Lung microvascular endothelial cell (primary cell): ENCODE data around the gene PTPRD. TPM values are rescaled to one million over a fixed set of nuclear protein-coding genes. Genes with fewer than 3 reads are reported as not detected.
A peak's percentile ranks its signal among the peaks of the same experiment; 100 is the strongest.

ENCODE experiments used
- DNase-seq, 2 donors: peaks; one replicate each; pipeline versions ENCODE4 v3.0.0 to v3.0.0-alpha.2; 2010; ENCODE audit warnings: low read depth in 2 of 2
- total RNA-seq: library from RNA; depleted of rRNA; stranded (reverse); fragments of >200 nt; gene quantifications from 2 replicates; pipeline ENCODE4 v1.2.1, GENCODE V29; 2014

Gene PTPRD
- total RNA-seq, 1 donor from 2014 or later, result 1.2 TPM

DNA sequence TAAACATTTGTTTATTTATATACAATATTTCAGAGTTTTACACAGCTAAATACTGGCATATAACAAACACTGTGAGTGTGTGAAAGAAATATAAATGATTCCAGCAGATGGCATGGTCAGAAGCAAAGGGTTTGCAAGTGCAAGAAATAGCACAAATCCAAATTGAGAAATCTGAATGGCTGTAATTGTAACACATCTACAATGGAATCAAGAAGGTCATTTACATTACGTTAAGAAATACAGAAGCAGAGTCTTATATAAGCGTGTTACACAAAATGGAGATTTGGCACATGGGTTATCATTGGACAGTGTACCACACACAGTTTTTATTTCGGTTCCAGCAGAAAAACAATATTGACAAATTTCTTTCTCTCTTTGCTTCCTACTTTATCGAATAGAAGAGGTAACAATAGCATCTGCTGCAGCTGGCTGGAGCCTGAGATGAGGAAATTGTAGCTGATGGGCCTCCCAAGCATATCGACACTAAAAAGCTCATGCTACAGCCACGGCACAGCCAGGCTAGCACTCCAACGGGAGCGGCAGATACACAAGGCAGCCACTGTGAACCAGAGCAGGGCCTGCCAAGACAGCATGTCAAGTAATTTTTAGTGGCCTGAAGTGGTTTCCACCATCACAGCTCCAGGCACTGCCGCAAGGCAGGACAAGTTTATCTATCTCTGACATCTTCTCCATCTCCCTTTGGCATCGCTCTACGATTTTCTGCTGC is 2248.6 kb downstream of the PTPRD start:
- no peak for DNase-seq

DNA sequence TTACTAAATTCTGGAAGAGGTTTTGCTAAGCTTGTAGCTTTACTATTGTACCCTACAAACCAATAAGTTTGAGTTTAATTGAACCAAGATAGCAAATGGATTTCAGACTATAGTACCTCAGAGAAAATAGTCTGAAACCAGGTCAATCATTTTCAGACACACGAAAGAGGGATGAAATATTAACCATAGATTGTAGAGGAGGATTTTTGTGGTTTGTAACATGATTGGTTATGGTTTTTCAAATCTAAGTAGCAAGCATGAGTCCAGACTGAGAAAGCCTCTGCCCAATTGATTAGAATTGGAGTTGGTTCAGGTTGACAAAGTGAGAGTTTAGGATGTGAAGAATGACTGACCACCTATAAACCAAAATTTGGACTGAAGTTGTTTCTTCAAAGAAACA is 2250.6 kb downstream of the PTPRD start:
- DNase-seq, result no peak

DNA sequence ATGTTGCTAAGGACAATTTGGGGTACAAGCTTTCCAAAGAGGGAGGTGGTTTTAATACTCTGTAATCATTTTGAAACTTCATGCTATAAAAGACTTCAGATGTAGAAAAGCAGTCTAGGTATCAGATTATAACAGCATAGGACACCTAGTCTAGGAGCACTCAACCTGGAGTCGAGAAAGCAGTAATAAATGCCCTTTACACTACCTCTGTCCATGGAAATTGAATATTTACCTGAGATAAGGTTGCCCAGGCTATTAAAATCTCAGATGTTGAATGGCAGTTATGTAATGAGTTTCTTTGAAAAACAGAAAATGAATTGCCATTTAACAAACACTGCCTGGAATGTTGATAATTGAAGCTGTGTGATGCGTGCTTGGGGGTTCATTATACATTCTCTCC is 2251.4 kb downstream of the PTPRD start:
- no peak for DNase-seq

- DNase-seq, result no peak
These were observed 2256.4 kb downstream of the PTPRD start for GRCh38 chr9:8356406-8356805.

DNA sequence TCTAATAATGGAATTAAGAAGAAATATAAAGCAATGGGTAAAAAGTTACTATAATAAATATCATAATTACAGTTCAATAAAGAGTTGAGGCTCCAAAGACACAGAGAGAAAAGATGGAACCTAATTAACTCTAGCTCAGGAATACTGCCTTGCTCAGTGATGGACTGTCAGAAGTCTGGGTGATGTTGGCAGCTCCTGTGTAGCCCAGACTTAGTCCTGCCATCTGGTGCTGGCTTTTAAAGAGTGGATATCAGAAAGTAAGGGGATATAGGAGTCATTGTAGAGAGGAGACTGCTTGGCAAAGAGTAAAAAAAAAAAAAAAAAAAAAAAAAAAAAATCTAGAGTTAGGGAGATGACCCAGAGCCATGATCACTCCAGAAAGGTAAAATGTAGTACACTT is 2261.4 kb downstream of the PTPRD start:
- DNase-seq, result no peak

DNA sequence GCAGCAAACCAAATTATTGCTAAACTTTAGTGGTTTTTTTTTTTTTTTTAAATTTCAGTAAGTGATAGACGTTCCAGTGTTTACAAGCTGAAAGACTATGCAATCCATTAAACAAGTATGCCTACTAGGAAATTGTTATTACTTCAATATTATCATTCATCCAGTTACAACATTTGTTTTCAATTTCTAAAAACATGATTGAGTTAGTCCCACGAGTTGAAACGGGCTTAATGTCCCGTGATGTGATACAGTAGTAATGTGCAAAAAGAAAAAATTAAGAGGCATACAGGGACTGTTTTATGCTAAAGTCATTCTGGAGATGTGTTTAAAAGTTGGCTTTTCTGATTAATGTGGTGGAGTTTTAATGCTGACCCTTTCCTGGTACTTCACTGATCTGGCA is 2262.9 kb downstream of the PTPRD start:
- DNase-seq, result no peak

DNA sequence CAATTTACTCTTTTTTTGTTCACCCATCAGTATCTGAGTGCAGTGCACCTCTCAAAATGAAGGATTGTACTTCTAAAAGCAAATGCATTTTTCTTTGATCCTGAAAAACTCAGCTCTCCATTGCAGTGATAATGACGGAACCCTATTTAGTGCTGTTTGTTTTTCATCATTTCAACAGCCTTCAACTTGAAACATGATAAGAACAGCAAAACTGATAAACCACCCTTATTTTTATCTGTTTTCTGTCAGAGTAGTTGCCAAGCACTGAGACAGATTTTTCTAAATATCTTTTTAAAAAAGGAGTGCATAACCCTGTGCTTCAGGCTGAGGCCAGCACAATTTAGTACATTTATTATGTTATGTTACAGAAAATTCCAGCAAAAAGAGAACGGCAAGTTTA is 2263.4 kb downstream of the PTPRD start:
- no peak for DNase-seq

- DNase-seq, result no peak
These were observed 2264.0 kb downstream of the PTPRD start for GRCh38 chr9:8348756-8349155.

DNA sequence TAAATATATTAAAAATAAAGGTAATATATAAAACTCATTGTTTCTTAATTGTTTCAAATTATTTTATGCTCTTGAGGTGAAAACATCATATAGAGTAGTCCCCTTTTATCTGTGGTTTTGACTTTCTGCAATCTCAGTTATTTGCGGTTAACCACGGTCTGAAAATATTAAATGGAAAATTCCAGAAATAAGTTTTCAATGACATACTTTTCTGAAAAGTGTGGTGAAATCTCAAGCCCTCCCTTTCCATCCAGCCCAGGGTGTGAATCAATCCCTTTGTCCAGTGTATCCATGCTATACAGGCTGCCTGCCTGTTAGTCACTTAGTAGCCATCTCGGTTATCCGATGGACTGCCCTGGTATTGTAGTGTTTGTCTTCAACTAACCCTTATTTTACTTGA is 2266.5 kb downstream of the PTPRD start:
- DNase-seq, result no peak

DNA sequence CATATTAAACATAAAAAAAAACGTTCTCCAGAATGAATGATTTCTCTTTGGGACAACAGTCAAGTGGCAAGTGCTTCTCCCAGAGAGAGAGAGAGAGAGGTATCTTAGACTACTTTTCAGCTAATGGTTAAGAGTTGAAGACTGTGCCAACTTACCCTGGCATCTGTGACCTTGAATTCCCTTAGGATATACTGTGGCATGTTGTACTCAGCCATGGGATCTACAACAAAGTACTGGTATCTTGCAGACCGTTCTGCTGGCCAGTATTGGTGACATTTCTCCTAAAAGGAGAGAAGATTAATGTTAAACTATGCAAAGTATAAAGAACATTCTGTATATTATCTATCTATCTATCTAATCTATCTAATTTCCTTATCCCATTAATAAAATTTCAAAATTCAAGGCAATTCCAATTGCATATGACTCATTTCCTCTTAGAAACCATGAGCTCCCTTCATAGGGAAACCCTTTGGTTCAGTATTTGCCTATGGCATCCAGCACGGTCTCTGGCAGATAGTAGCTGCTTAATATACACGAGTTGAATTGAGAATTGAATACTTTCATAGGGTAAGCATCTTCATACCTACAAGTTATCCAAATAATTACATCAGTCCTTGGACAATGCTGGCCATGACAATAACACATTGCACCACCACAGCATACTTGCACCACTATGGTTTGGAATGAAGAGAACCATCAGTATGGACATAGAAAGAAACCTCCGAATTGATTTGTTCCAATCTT is 2273.9 kb downstream of the PTPRD start:
- DNase-seq, result no peak

- DNase-seq, result no peak
These were observed 2274.7 kb downstream of the PTPRD start for GRCh38 chr9:8337834-8338766.

- DNase-seq, result peak in 1 of 2 donors; percentile 1
These were observed 2279.9 kb downstream of the PTPRD start for GRCh38 chr9:8332871-8333270.

GRCh38 chr9:8332331-8332650 is 2280.5 kb downstream of the PTPRD start:
- no peak for DNase-seq

- no peak for DNase-seq
These were observed 2281.1 kb downstream of the PTPRD start for GRCh38 chr9:8331507-8332330.

GRCh38 chr9:8329561-8330283 is 2283.1 kb downstream of the PTPRD start:
- DNase-seq, result no peak

- no peak for DNase-seq
These were observed 2297.6 kb downstream of the PTPRD start for GRCh38 chr9:8315211-8315610.

GRCh38 chr9:8309258-8309657 is 2303.5 kb downstream of the PTPRD start:
- DNase-seq, result no peak

GRCh38 chr9:8304720-8305119 is 2308.1 kb downstream of the PTPRD start:
- DNase-seq, result no peak

- no peak for DNase-seq
These were observed 2311.5 kb downstream of the PTPRD start for GRCh38 chr9:8301296-8301695.

GRCh38 chr9:8297047-8297446 is 2315.8 kb downstream of the PTPRD start:
- DNase-seq, result no peak

GRCh38 chr9:8292657-8293056 is 2320.1 kb downstream of the PTPRD start:
- DNase-seq, result no peak
